Measurements from ENCODE around the gene ATXN7L3.

Gene ATXN7L3

GRCh38 chr17:44219616-44220212 lies 20.0 kb upstream of the ATXN7L3 start, which contains the start of gene UBTF:
UBTF (minus strand) TSS chr17:44219675; CDS start chr17:44218229, 1,446 bp downstream.
- Histone ChIP-seq H3K9me3 (replicated peaks; ENCODE audit: insufficient read depth, low read length) (no peaks in the 10 kb centered on the region), H3K27ac (ENCODE audit: low read length) (peak within 1 kb of the TSS; percentile 88), H3F3A (ENCODE audit: insufficient read depth, low read length) (peaks cover 29% of the 10 kb centered on the region; the same call in 1 of the 2 replicates), H3K4me3 (ENCODE audit: low read length) (peak within 1 kb of the TSS; percentile 96), H3K4me1 (ENCODE audit: low read length) (peaks cover 18% of the 10 kb centered on the region), H3K4me2 (ENCODE audit: low read depth, low read length) (peak within 1 kb of the TSS; percentile 81), H3K9me2 (replicated peaks; ENCODE audit: insufficient read depth, low read length) (no peaks in the 10 kb centered on the region), H3K27me3 (replicated peaks; ENCODE audit: insufficient read depth, low read length) (no peaks in the 10 kb centered on the region), H4K20me1 (ENCODE audit: insufficient read depth, low read length) (no peaks in the 10 kb centered on the region), H3K79me2 (ENCODE audit: low read length) (peaks cover 55% of the 10 kb centered on the region), H2AFZ (ENCODE audit: low read length) (peak within 1 kb of the TSS; percentile 54; the same call in 1 of the 2 replicates), H3K36me3 (replicated peaks; ENCODE audit: insufficient read depth, low read length) (peaks cover 14% of the 10 kb centered on the region), H3K9ac (ENCODE audit: low read length) (peak within 1 kb of the TSS; percentile 97)
- peak; percentile 71 for DNase-seq
- no peak for TF ChIP-seq EZH2 (optimal IDR thresholded peaks at IDR 0.05; ENCODE audit: low read depth, low read length)
- no peak for TF ChIP-seq EZH2phosphoT487 (IDR thresholded peaks at IDR 0.05; ENCODE audit: low read length)
- TF ChIP-seq CTCF (IDR thresholded peaks at IDR 0.05; ENCODE audit: low read length), result no peak

GRCh38 chr17:44219108-44219615 lies 19.5 kb upstream of the ATXN7L3 start:
- Histone ChIP-seq H3K9me3 (replicated peaks; ENCODE audit: insufficient read depth, low read length) (no peaks in the 10 kb centered on the region), H4K20me1 (ENCODE audit: insufficient read depth, low read length) (no peaks in the 10 kb centered on the region), H3K4me1 (ENCODE audit: low read length) (peaks cover 18% of the 10 kb centered on the region), H3K36me3 (replicated peaks; ENCODE audit: insufficient read depth, low read length) (peaks cover 14% of the 10 kb centered on the region), H3K4me3 (ENCODE audit: low read length) (peak overlapping the region; percentile 63), H3K27ac (ENCODE audit: low read length) (peak overlapping the region; percentile 88), H3F3A (ENCODE audit: insufficient read depth, low read length) (peaks cover 29% of the 10 kb centered on the region; the same call in 1 of the 2 replicates), H2AFZ (ENCODE audit: low read length) (no peak overlapping the region), H3K79me2 (ENCODE audit: low read length) (peaks cover 56% of the 10 kb centered on the region), H3K9me2 (replicated peaks; ENCODE audit: insufficient read depth, low read length) (no peaks in the 10 kb centered on the region), H3K9ac (ENCODE audit: low read length) (peak overlapping the region; percentile 90), H3K4me2 (ENCODE audit: low read depth, low read length) (no peak overlapping the region), H3K27me3 (replicated peaks; ENCODE audit: insufficient read depth, low read length) (no peaks in the 10 kb centered on the region)
- TF ChIP-seq EZH2 (optimal IDR thresholded peaks at IDR 0.05; ENCODE audit: low read depth, low read length) (no peak), CTCF (IDR thresholded peaks at IDR 0.05; ENCODE audit: low read length) (peak; percentile 19; the same call in 1 of the 2 replicates), EZH2phosphoT487 (IDR thresholded peaks at IDR 0.05; ENCODE audit: low read length) (no peak)
- peak; percentile 71 for DNase-seq

GRCh38 chr17:44218344-44219107 lies 18.8 kb upstream of the ATXN7L3 start:
- Histone ChIP-seq H4K20me1 (ENCODE audit: insufficient read depth, low read length) (no peaks in the 10 kb centered on the region), H3K79me2 (ENCODE audit: low read length) (peaks cover 56% of the 10 kb centered on the region), H3K4me3 (ENCODE audit: low read length) (peak overlapping the region; percentile 71), H3K9me3 (replicated peaks; ENCODE audit: insufficient read depth, low read length) (no peaks in the 10 kb centered on the region), H3K9me2 (replicated peaks; ENCODE audit: insufficient read depth, low read length) (no peaks in the 10 kb centered on the region), H2AFZ (ENCODE audit: low read length) (no peak overlapping the region), H3K9ac (ENCODE audit: low read length) (peak overlapping the region; percentile 89), H3K4me1 (ENCODE audit: low read length) (peaks cover 18% of the 10 kb centered on the region), H3K27me3 (replicated peaks; ENCODE audit: insufficient read depth, low read length) (no peaks in the 10 kb centered on the region), H3K4me2 (ENCODE audit: low read depth, low read length) (peak overlapping the region; percentile 95), H3F3A (ENCODE audit: insufficient read depth, low read length) (peaks cover 32% of the 10 kb centered on the region; the same call in 1 of the 2 replicates), H3K36me3 (replicated peaks; ENCODE audit: insufficient read depth, low read length) (peaks cover 14% of the 10 kb centered on the region), H3K27ac (ENCODE audit: low read length) (peak overlapping the region; percentile 61; the same call in 1 of the 2 replicates)
- TF ChIP-seq CTCF (IDR thresholded peaks at IDR 0.05; ENCODE audit: low read length) (peak; percentile 58), EZH2 (optimal IDR thresholded peaks at IDR 0.05; ENCODE audit: low read depth, low read length) (no peak)
- peak; percentile 91 for DNase-seq

All from MM.1S (cell line).